SH-SY5Y (cell line): ENCODE data around the gene HSD11B1L.

ENCODE experiments used
- GATA2 ChIP-seq: IDR thresholded peaks from 2 replicates; pipeline ENCODE4 v1.6.1; 2011; ENCODE audit warnings: mild to moderate bottlenecking, low read depth, low read length
- GATA3 ChIP-seq: IDR thresholded peaks from 2 replicates; pipeline ENCODE4 v1.6.1; 2011; ENCODE audit warnings: low read depth, mild to moderate bottlenecking, low read length, moderate library complexity

HSD11B1L gene

DNA sequence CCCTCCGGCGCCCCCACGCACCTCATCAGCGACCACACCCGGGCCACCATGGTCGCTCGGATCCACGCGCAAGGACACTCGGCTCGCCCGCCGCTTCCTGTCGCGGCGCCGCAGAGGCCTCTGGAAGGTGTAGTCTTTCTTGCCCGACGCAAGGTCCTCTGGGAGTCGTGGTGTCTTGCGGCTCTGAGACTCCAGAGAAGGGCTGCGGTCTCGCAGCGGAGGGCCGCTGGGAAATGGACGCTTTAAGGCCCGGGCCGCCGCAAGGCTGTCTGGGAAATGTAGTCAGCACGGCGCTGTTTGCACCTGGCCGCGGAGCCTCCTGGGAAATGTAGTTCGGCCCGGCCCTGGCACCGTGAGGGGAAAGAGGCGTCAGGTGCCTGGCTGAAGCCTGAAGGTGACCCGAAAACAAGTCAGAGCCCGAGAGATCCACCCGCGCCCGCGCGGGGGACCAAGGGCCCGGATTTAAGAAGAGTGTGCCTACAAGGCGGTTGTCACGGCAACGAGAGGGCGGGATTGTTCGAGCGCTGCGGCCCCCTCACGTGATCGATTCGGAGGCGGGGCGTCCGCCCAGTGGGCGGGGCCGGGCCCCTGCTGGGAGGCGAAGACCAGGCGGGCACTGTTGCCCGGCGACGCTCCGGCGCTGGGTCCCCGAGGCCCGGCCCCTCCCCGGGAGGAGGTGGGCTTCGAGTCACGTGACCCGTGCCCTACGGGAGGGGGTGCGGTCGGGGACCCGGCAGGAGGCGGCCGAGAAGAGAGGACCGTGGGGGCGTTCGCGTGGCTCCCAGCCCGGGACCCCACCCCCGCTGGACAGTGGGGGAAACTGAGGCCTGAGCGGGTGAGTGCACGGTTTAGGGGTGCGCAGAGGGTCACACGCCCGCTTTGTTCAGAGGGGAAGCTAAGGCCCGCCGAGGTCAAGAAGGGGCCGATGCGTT is at the start of gene HSD11B1L, which contains the start of gene MICOS13:
TSS of gene HSD11B1L (plus strand) at position 591 of the 932 bp plus-strand sequence. CDS start 3,806 bp downstream, outside the sequence.
TSS of gene MICOS13 (minus strand) at position 80 of the 932 bp plus-strand sequence. CDS start at position 50, 30 bp downstream.
- TF ChIP-seq GATA2, result peak; percentile 32; the same call in 1 of the 2 replicates
- no peak for TF ChIP-seq GATA3

DNA sequence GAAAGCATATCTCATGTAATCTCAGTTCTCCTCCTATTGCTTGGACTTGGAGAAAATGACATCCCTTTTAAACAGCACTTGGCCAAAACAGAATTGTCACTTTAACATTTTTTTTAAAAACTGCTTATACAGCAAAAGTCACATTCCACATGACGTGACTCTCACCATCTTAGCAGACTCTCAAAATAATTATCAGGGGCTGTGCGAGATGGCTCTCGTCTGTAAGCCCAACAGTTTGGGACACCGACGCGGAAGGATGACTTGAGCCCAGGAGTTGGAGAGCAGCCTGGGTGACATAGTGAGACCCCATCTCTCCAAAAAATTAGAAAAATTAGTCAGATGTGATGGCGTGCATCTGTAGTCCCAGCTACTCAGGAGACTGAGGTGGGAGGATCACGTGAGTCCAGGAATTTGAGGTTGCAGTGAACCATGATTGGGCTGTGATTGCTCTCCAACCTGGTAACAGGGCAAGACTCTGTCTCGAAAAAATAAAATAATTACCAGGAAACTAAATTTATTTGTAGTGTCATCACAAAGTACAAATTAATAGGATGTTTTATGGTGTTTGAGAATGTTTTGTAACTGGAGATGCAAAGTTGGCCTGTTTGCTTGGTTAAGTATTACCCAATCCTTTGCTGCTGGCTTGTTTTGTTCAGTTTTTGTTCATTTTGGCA is 49.1 kb upstream of the HSD11B1L start:
- no peak for TF ChIP-seq GATA2
- TF ChIP-seq GATA3, result no peak

DNA sequence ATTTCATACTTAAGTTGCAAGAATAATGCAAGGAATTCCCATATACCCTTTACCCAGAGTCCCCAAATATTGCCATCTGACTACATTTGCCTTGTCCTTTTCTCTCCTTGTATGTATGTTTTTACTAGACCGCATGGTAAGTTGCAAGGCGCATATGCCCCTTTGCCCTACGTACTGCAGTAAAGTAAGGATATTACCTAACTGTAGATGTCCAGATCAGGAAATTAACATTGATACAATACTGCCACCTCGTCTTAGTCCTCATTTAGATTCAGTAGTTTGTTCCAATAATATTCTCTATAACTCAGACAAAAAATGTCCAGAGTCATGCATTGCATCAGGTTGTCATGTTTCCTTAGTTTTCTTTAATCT is 48.6 kb upstream of the HSD11B1L start:
- no peak for TF ChIP-seq GATA2
- TF ChIP-seq GATA3, result no peak

DNA sequence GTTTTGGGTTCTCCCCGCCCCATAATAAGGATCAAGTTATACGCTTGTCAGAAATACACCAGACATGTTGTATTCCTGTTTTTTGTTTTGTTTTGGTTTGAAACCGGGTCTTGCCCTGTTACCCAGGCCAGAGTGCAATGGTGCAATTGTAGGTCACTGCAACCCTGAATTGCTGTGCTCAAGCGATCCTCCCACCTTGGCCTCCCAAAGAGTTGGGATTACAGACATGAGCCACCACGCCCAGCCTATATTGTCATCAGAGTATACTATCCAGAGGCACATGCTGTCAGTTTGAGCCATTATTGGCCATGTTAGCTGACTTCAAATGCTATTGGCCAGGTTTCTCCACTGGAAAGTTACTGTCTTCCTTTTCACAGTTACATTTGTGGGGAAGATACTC is 48.2 kb upstream of the HSD11B1L start:
- TF ChIP-seq GATA3 (no peak), GATA2 (no peak)

GRCh38 chr19:5635427-5635826 is 45.4 kb upstream of the HSD11B1L start:
- TF ChIP-seq GATA3 (no peak), GATA2 (no peak)

- TF ChIP-seq GATA3 (no peak), GATA2 (no peak)
These were observed 42.9 kb upstream of the HSD11B1L start for GRCh38 chr19:5637971-5638370.

GRCh38 chr19:5641171-5641570 is 39.7 kb upstream of the HSD11B1L start:
- TF ChIP-seq GATA3 (no peak), GATA2 (no peak)

DNA sequence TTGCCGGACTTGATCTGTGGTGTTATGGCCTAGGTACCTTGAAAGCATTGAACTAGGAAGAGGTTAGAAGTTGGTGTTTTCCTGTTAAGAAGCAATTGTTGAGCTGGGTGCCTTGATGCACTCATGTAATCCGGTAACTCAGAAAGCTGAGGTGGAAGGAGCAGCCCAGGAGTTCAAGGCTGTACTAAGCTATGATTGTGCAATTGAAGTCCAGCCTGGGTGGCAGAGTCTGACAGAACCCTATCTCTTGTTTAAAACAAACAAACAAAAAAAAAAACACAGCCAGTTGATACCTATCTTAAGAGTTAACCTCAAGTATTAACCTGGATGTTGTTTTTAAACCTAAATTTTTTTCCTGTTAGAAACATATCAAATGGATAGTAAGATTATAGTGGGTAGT is 38.6 kb upstream of the HSD11B1L start:
- TF ChIP-seq GATA3 (no peak), GATA2 (no peak)

- TF ChIP-seq GATA3, result no peak
- no peak for TF ChIP-seq GATA2
These were observed 37.8 kb upstream of the HSD11B1L start for GRCh38 chr19:5643060-5643459.

GRCh38 chr19:5644037-5644436 is 36.8 kb upstream of the HSD11B1L start:
- TF ChIP-seq GATA2 (no peak), GATA3 (no peak)

DNA sequence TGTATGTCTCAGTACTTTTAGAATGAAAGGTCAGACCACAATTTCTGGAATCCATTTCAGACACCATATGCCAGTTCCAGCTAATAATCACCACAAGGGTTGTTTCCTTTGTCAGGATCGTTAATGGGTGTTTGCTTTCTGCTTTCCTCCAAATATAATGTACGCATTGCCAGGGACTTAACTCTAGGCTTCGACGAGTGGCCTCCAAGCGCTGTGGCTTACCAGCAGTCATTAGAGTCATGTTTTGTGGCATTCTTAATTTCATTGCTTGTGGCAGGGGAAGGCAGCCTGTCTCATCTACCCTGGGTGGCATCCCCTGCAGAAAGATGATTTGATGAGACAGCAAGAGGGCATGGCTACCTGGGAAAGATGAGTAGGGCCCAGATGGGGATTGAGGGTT is 35.4 kb upstream of the HSD11B1L start:
- TF ChIP-seq GATA3, result no peak

- no peak for TF ChIP-seq GATA2
These were observed 34.1 kb upstream of the HSD11B1L start for GRCh38 chr19:5646703-5647102.

DNA sequence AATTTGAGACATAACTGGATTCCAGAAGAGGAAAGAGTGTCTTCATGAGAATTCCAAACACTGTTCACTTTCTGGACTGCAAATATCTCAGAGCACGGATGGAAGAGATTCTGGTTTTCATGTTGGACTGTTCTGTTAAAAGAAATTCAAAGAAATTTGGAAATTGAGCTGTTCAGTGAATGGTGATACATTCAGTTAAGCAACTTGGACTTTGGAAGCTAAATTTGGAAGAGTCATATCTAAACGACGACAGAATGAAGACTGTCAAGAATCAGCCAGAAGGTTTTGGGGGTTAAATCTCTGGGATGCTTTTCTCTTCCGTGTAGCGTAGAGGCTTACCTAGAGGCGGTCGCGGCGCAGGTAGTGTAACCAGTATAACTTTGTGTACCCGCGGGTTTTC is 32.4 kb upstream of the HSD11B1L start:
- TF ChIP-seq GATA3 (no peak), GATA2 (no peak)

DNA sequence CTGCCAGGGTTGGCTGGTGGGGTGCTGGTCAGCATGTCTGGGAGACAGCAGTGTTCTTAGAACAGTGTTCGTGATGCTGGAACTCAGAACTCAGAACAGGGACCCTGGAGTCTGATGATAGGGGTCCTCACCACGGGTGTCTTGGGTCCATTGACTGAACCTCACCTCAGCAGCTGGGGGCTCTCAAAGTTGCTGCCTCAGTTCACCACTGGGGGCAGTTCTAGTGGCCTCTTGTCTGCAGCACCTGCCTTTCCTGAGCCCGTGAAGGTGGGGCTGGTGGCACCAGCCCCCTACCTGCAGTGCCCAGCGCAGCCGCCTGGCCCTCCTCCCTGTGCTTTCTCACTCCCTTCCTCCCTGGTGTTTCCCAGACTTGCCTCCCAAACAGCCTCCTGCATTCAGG is 29.5 kb upstream of the HSD11B1L start:
- no peak for TF ChIP-seq GATA3
- no peak for TF ChIP-seq GATA2

- TF ChIP-seq GATA2 (no peak), GATA3 (no peak)
These were observed 28.6 kb upstream of the HSD11B1L start for GRCh38 chr19:5652261-5652660.
